HG03025 (cell line): ENCODE measurements around the gene DNAH7.
"Not testable (repeated sequence)": the region's sequence is repeated elsewhere in the genome, so short reads cannot be mapped to it uniquely, and the experiment has no call there.

Experiments
- ATAC-seq: cut with Tn5 transposase; IDR thresholded peaks from one replicate; pipeline ENCODE4 v1.9.1; 2021; ENCODE audit warnings: mild to moderate bottlenecking, moderate library complexity; ENCODE audit not compliant: unreplicated experiment, low FRiP score

Gene DNAH7

GRCh38 chr2:196068271-196069209, at the start of gene DNAH7:
Gene DNAH7 (minus strand): TSS chr2:196068837. CDS start chr2:196068711, 126 bp downstream.
- peak; percentile 100 for ATAC-seq

GRCh38 chr2:196117214-196117705, 48.6 kb upstream of the DNAH7 start:
- ATAC-seq = no peak

GRCh38 chr2:196113061-196113974, 44.7 kb upstream of the DNAH7 start:
- no peak for ATAC-seq

GRCh38 chr2:196112418-196113034, 43.9 kb upstream of the DNAH7 start:
- ATAC-seq = no peak

- ATAC-seq = no peak
Measured at GRCh38 chr2:196108604-196109003, 40.0 kb upstream of the DNAH7 start.

- no peak for ATAC-seq
Measured at GRCh38 chr2:196105951-196106350, 37.3 kb upstream of the DNAH7 start.

- no peak for ATAC-seq
Measured at GRCh38 chr2:196104066-196104465, 35.4 kb upstream of the DNAH7 start.

GRCh38 chr2:196103626-196104025, 35.0 kb upstream of the DNAH7 start:
- no peak for ATAC-seq

GRCh38 chr2:196101325-196101991, 32.8 kb upstream of the DNAH7 start:
- ATAC-seq = peak; percentile 99

- no peak for ATAC-seq
Measured at GRCh38 chr2:196099916-196100315, 31.3 kb upstream of the DNAH7 start.

GRCh38 chr2:196097864-196098660, 29.4 kb upstream of the DNAH7 start:
- ATAC-seq = no peak

GRCh38 chr2:196096982-196097745, 28.5 kb upstream of the DNAH7 start:
- ATAC-seq = no peak

- no peak for ATAC-seq
Measured at GRCh38 chr2:196096264-196096663, 27.6 kb upstream of the DNAH7 start.

GRCh38 chr2:196089448-196089847, 20.8 kb upstream of the DNAH7 start:
- not testable (repeated sequence) for ATAC-seq

GRCh38 chr2:196088203-196088602, 19.6 kb upstream of the DNAH7 start:
- no peak for ATAC-seq

- ATAC-seq = peak; percentile 51
Measured at GRCh38 chr2:196086517-196087368, 18.1 kb upstream of the DNAH7 start.

- no peak for ATAC-seq
Measured at GRCh38 chr2:196083601-196084000, 15.0 kb upstream of the DNAH7 start.

- ATAC-seq = no peak
Measured at GRCh38 chr2:196080526-196080925, 11.9 kb upstream of the DNAH7 start.
